GM19025 (cell line): ENCODE data around the gene PGM1.

Experiments used
- ATAC-seq: cut with Tn5 transposase; IDR thresholded peaks from one replicate; pipeline ENCODE4 v1.9.1; 2021; ENCODE audit warnings: mild to moderate bottlenecking, low read depth, moderate library complexity; ENCODE audit not compliant: unreplicated experiment

The PGM1 gene

GRCh38 chr1:63630238-63630637 lies 37.0 kb downstream of the PGM1 start:
- no peak for ATAC-seq

- no peak for ATAC-seq
These were observed 37.5 kb downstream of the PGM1 start for GRCh38 chr1:63630666-63631065.

GRCh38 chr1:63632110-63632509 lies 38.9 kb downstream of the PGM1 start:
- no peak for ATAC-seq

GRCh38 chr1:63633281-63633680 lies 40.1 kb downstream of the PGM1 start:
- no peak for ATAC-seq

- ATAC-seq, result no peak
These were observed 41.3 kb downstream of the PGM1 start for GRCh38 chr1:63634471-63634870.

GRCh38 chr1:63635681-63636080 lies 42.5 kb downstream of the PGM1 start:
- no peak for ATAC-seq

- ATAC-seq, result no peak
These were observed 43.2 kb downstream of the PGM1 start for GRCh38 chr1:63636192-63637105.

GRCh38 chr1:63638471-63638870 lies 45.3 kb downstream of the PGM1 start:
- ATAC-seq, result no peak

GRCh38 chr1:63638875-63639274 lies 45.7 kb downstream of the PGM1 start:
- no peak for ATAC-seq

GRCh38 chr1:63640633-63641567 lies 47.7 kb downstream of the PGM1 start:
- ATAC-seq, result no peak

- ATAC-seq, result no peak
These were observed 48.4 kb downstream of the PGM1 start for GRCh38 chr1:63641615-63642014.

- no peak for ATAC-seq
These were observed 49.7 kb downstream of the PGM1 start for GRCh38 chr1:63642901-63643300.

- no peak for ATAC-seq
These were observed 50.3 kb downstream of the PGM1 start for GRCh38 chr1:63643517-63643916.

- ATAC-seq, result no peak
These were observed 50.7 kb downstream of the PGM1 start for GRCh38 chr1:63643926-63644325.

GRCh38 chr1:63645317-63645716 lies 52.1 kb downstream of the PGM1 start:
- no peak for ATAC-seq

- no peak for ATAC-seq
These were observed 55.5 kb downstream of the PGM1 start for GRCh38 chr1:63648689-63649088.

- no peak for ATAC-seq
These were observed 58.0 kb downstream of the PGM1 start for GRCh38 chr1:63651161-63651701.

GRCh38 chr1:63653976-63654375 lies 60.8 kb downstream of the PGM1 start:
- ATAC-seq, result no peak

GRCh38 chr1:63659448-63659847 lies 66.2 kb downstream of the PGM1 start:
- no peak for ATAC-seq

GRCh38 chr1:63662056-63662836 lies 69.0 kb downstream of the PGM1 start:
- no peak for ATAC-seq
